ENCODE results near the gene CNR2. TPM values are rescaled to one million over a fixed set of nuclear protein-coding genes. Genes with fewer than 3 reads are reported as not detected.

Gene CNR2
- total and polyA plus RNA-seq, 2 of the 4 experiments (the other 2 are of a cell fraction), result not detected

GRCh38 chr1:23895082-23895481 is 18.1 kb downstream of the CNR2 start:
- TF ChIP-seq FOS (IDR thresholded peaks at IDR 0.05; ENCODE audit: low read depth, low read length), result no peak
- TF ChIP-seq MAZ (IDR thresholded peaks at IDR 0.05; ENCODE audit: borderline replicate concordance, low read depth, low read length), result no peak
- H3K36me3 ChIP-seq (ENCODE audit: control insufficient read depth, insufficient read depth, low read length), result no peaks in the 10 kb centered on the region
- no peak overlapping the region for H3K4me2 ChIP-seq (ENCODE audit: low read depth, low read length)
- POLR2A ChIA-PET (ENCODE audit: unreplicated experiment), result no interaction called here
- H4K8ac ChIP-seq (ENCODE audit: low read depth in 2 of 2, low read length in 2 of 2), result no peak overlapping the region
- WGBS, 2 experiments (ENCODE audit: extremely low coverage in 2 of 2, insufficient read length in 1 of 2), result no CpG with 5 or more reads among the region's 5 CpGs
- no peaks in the 10 kb centered on the region for H3K9me3 ChIP-seq (ENCODE audit: control insufficient read depth, insufficient read depth, low read length)
- H2AK9ac ChIP-seq (replicated peaks; ENCODE audit: low read depth, low read length, poor library complexity), result no peak overlapping the region
- ATAC-seq (ENCODE audit: low read depth) (no peak), DNase-seq (no peak)
- no peak overlapping the region for H2BK5ac ChIP-seq (ENCODE audit: low read depth, low read length, poor library complexity, severe bottlenecking)
- H2BK15ac ChIP-seq (ENCODE audit: low read depth, low read length), result no peak overlapping the region
- no peak overlapping the region for H3K18ac ChIP-seq (ENCODE audit: low read depth, low read length)
- no peak overlapping the region for H2BK20ac ChIP-seq (ENCODE audit: low read depth, low read length)
- peaks cover 21% of the 10 kb centered on the region for H3K27me3 ChIP-seq (ENCODE audit: control insufficient read depth, insufficient read depth, low read length)
- in situ Hi-C loops (cut with MboI; ENCODE audit: low sequenced_read_pairs), result no loop called here
- H2AFZ ChIP-seq (replicated peaks; ENCODE audit: low read length, poor library complexity), result no peak overlapping the region
- H3K27ac ChIP-seq (ENCODE audit: insufficient read depth, low read length), result no peak overlapping the region
- H3K79me1 ChIP-seq (ENCODE audit: low read depth in 1 of 2, low read length in 2 of 2), result no peaks in the 10 kb centered on the region
- dilution Hi-C loops (cut with HindIII; ENCODE audit: low sequenced_read_pairs, unreplicated experiment), result no loop called here
- H4K91ac ChIP-seq (ENCODE audit: insufficient read depth, low read depth, low read length), result no peak overlapping the region
- H3K14ac ChIP-seq (replicated peaks; ENCODE audit: low read depth, low read length), result no peak overlapping the region
- no peak overlapping the region for H3K56ac ChIP-seq (ENCODE audit: extremely low read depth, insufficient read depth, low read length)
- H3K23ac ChIP-seq (ENCODE audit: low read depth, low read length), result no peak overlapping the region
- no peak overlapping the region for H2AK5ac ChIP-seq (ENCODE audit: low read depth, low read length)
- intact Hi-C loops (cut with micrococcal nuclease), result no loop called here
- H4K20me1 ChIP-seq (ENCODE audit: insufficient read depth, low read length), result no peaks in the 10 kb centered on the region
- CTCF ChIA-PET, result no interaction called here
- H3K4me3 ChIP-seq (ENCODE audit: insufficient read depth, low read depth, low read length), result no peak overlapping the region
- no peak overlapping the region for H3K4ac ChIP-seq (ENCODE audit: low read depth, low read length)
- H2BK120ac ChIP-seq (ENCODE audit: low read depth, low read length), result no peak overlapping the region
- H3K4me1 ChIP-seq (ENCODE audit: control insufficient read depth, insufficient read depth, low read length), result no peaks in the 10 kb centered on the region
- no peak overlapping the region for H3K9ac ChIP-seq (ENCODE audit: low read depth, low read length)
- H4K5ac ChIP-seq (ENCODE audit: low read depth, low read length), result no peak overlapping the region
- no TSS peak for BruUV-seq (replicated peaks)
- H3K9me1 ChIP-seq (ENCODE audit: insufficient read depth, low read length), result no peaks in the 10 kb centered on the region
